Thyroid gland (tissue), 4 donors: ENCODE measurements around the gene PRKCA.

ENCODE experiments used
- POLR2A ChIP-seq, 2 donors: fragments of 450-650 bp; IDR thresholded peaks; one replicate each; pipeline ENCODE4 v1.6.1; 2017; ENCODE audit warnings: antibody characterized with exemption in 2 of 2, mild to moderate bottlenecking in 2 of 2, moderate library complexity in 1 of 2
- TF ChIP-seq, protein P1 (sequence below), 6 experiments: fragments of 200-600 bp in 3 of 6; fragments of 450-650 bp in 3 of 6; sonication (generic) in 3 of 6; IDR thresholded peaks; one replicate each; pipeline ENCODE4 v1.5.1; 2016 to 2019; ENCODE audit warnings: antibody characterized with exemption in 6 of 6, mild to moderate bottlenecking in 2 of 6, inconsistent platforms in 1 of 6, moderate library complexity in 1 of 6

DNA sequence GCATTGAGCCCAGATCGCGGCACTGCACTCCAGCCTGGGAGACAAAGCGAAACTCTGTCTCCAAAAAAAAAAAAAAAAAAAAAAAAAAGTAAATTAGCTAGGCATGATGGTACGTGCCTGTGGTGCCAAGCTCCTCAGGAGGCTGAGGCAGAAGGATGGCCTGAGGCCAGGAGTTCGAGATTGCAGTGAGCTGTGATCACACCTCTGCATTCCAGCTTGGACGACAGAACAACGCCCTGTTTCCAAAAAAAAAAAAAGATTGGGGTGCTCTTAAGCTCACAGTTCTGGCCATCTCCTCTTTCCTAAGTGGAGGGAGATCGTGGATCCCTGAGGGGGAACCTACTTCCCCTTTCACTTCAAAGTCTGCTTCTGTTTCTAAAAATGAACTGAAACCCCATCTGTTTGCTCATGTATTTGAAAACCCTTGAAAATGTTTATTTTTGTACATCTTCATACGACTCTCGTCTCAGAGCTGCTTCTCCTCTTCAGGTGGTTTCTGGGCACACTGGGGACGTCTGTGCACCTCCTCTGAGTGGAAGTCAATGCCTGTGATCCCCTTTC is 138.8 kb downstream of the PRKCA start:
- TF ChIP-seq, protein P1, sequence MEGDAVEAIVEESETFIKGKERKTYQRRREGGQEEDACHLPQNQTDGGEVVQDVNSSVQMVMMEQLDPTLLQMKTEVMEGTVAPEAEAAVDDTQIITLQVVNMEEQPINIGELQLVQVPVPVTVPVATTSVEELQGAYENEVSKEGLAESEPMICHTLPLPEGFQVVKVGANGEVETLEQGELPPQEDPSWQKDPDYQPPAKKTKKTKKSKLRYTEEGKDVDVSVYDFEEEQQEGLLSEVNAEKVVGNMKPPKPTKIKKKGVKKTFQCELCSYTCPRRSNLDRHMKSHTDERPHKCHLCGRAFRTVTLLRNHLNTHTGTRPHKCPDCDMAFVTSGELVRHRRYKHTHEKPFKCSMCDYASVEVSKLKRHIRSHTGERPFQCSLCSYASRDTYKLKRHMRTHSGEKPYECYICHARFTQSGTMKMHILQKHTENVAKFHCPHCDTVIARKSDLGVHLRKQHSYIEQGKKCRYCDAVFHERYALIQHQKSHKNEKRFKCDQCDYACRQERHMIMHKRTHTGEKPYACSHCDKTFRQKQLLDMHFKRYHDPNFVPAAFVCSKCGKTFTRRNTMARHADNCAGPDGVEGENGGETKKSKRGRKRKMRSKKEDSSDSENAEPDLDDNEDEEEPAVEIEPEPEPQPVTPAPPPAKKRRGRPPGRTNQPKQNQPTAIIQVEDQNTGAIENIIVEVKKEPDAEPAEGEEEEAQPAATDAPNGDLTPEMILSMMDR (IDR thresholded peaks at IDR 0.05) = no peak
- TF ChIP-seq POLR2A (IDR thresholded peaks at IDR 0.05) = no peak
